ENCODE data around the gene SMIM35.

SMIM35 gene

GRCh38 chr11:118073554-118073953 lies 13.2 kb downstream of the SMIM35 start:
- peaks cover 16% of the 10 kb centered on the region for H3K27me3 ChIP-seq (ENCODE audit: low read depth, low read length)
- no peaks in the 10 kb centered on the region for H3K79me2 ChIP-seq (ENCODE audit: low read length)
- no peak overlapping the region for H2AFZ ChIP-seq (ENCODE audit: low read depth, low read length)
- no peaks in the 10 kb centered on the region for H3K9me3 ChIP-seq (ENCODE audit: insufficient read depth, low read length)
- H3K4me1 ChIP-seq (ENCODE audit: low read length), result peaks cover 25% of the 10 kb centered on the region
- no peaks in the 10 kb centered on the region for H3K36me3 ChIP-seq (replicated peaks; ENCODE audit: low read depth, low read length)
- TF ChIP-seq CTCF (IDR thresholded peaks at IDR 0.05; ENCODE audit: low read depth, low read length), result no peak
- no peak for TF ChIP-seq EZH2phosphoT487 (IDR thresholded peaks at IDR 0.05; ENCODE audit: low read depth)
- no peak overlapping the region for H3K4me2 ChIP-seq (ENCODE audit: low read length)
- H3K9ac ChIP-seq (ENCODE audit: low read length), result no peak overlapping the region
- no peaks in the 10 kb centered on the region for H4K20me1 ChIP-seq (ENCODE audit: insufficient read depth, low read length)
- no peak overlapping the region for H3K4me3 ChIP-seq (ENCODE audit: low read length)
- H3K27ac ChIP-seq (ENCODE audit: low read length), result no peak overlapping the region

- Histone ChIP-seq H2AFZ (ENCODE audit: low read depth, low read length) (no peak overlapping the region), H3K4me2 (ENCODE audit: low read length) (no peak overlapping the region), H3K27me3 (ENCODE audit: low read depth, low read length) (peaks cover 5% of the 10 kb centered on the region; the same call in 1 of the 2 replicates), H3K4me3 (ENCODE audit: low read length) (no peak overlapping the region), H3K79me2 (ENCODE audit: low read length) (no peaks in the 10 kb centered on the region), H3K9ac (ENCODE audit: low read length) (no peak overlapping the region), H3K36me3 (replicated peaks; ENCODE audit: low read depth, low read length) (no peaks in the 10 kb centered on the region), H3K4me1 (ENCODE audit: low read length) (peaks cover 25% of the 10 kb centered on the region), H4K20me1 (ENCODE audit: insufficient read depth, low read length) (no peaks in the 10 kb centered on the region), H3K9me3 (ENCODE audit: insufficient read depth, low read length) (no peaks in the 10 kb centered on the region), H3K27ac (ENCODE audit: low read length) (no peak overlapping the region)
- TF ChIP-seq EZH2phosphoT487 (IDR thresholded peaks at IDR 0.05; ENCODE audit: low read depth) (no peak), CTCF (IDR thresholded peaks at IDR 0.05; ENCODE audit: low read depth, low read length) (no peak)
These were observed 15.2 kb downstream of the SMIM35 start for GRCh38 chr11:118071416-118072030.

GRCh38 chr11:118068945-118069612 lies 17.7 kb downstream of the SMIM35 start:
- TF ChIP-seq EZH2phosphoT487 (IDR thresholded peaks at IDR 0.05; ENCODE audit: low read depth) (no peak), CTCF (IDR thresholded peaks at IDR 0.05; ENCODE audit: low read depth, low read length) (no peak)
- no peak overlapping the region for H3K4me2 ChIP-seq (ENCODE audit: low read length)
- H3K79me2 ChIP-seq (ENCODE audit: low read length), result no peaks in the 10 kb centered on the region
- H3K9ac ChIP-seq (ENCODE audit: low read length), result no peak overlapping the region
- no peak overlapping the region for H3K4me3 ChIP-seq (ENCODE audit: low read length)
- H3K27me3 ChIP-seq (ENCODE audit: low read depth, low read length), result no peaks in the 10 kb centered on the region
- H3K27ac ChIP-seq (ENCODE audit: low read length), result no peak overlapping the region
- no peaks in the 10 kb centered on the region for H4K20me1 ChIP-seq (ENCODE audit: insufficient read depth, low read length)
- no peak overlapping the region for H2AFZ ChIP-seq (ENCODE audit: low read depth, low read length)
- no peaks in the 10 kb centered on the region for H3K36me3 ChIP-seq (replicated peaks; ENCODE audit: low read depth, low read length)
- peaks cover 6% of the 10 kb centered on the region for H3K4me1 ChIP-seq (ENCODE audit: low read length)
- H3K9me3 ChIP-seq (ENCODE audit: insufficient read depth, low read length), result no peaks in the 10 kb centered on the region

- H3K27ac ChIP-seq (ENCODE audit: low read length), result no peak overlapping the region
- no peak overlapping the region for H3K4me3 ChIP-seq (ENCODE audit: low read length)
- TF ChIP-seq EZH2phosphoT487 (IDR thresholded peaks at IDR 0.05; ENCODE audit: low read depth) (no peak), CTCF (IDR thresholded peaks at IDR 0.05; ENCODE audit: low read depth, low read length) (no peak)
- no peaks in the 10 kb centered on the region for H3K36me3 ChIP-seq (replicated peaks; ENCODE audit: low read depth, low read length)
- H3K9me3 ChIP-seq (ENCODE audit: insufficient read depth, low read length), result no peaks in the 10 kb centered on the region
- no peaks in the 10 kb centered on the region for H3K27me3 ChIP-seq (ENCODE audit: low read depth, low read length)
- H2AFZ ChIP-seq (ENCODE audit: low read depth, low read length), result no peak overlapping the region
- no peak overlapping the region for H3K9ac ChIP-seq (ENCODE audit: low read length)
- H3K4me2 ChIP-seq (ENCODE audit: low read length), result no peak overlapping the region
- H3K4me1 ChIP-seq (ENCODE audit: low read length), result no peaks in the 10 kb centered on the region
- no peaks in the 10 kb centered on the region for H4K20me1 ChIP-seq (ENCODE audit: insufficient read depth, low read length)
- H3K79me2 ChIP-seq (ENCODE audit: low read length), result no peaks in the 10 kb centered on the region
These were observed 18.4 kb downstream of the SMIM35 start for GRCh38 chr11:118068206-118068944.
